ENCODE data around the gene TGFBR1. TPM values are rescaled to one million over a fixed set of nuclear protein-coding genes. Genes with fewer than 3 reads are reported as not detected.
"Not testable (repeated sequence)": the region's sequence is repeated elsewhere in the genome, so short reads cannot be mapped to it uniquely, and the experiment has no call there.

Gene TGFBR1
- total and polyA plus RNA-seq, 2 donors, result 17.0 to 19.4 TPM

GRCh38 chr9:99190597-99191283, 85.8 kb downstream of the TGFBR1 start:
- Histone ChIP-seq H3K4me1 (ENCODE audit: control insufficient read depth in 2 of 2, insufficient read depth in 2 of 2, low read length in 2 of 2) (no peaks in the 10 kb centered on the region), H3K9me3 (ENCODE audit: control insufficient read depth in 2 of 2, insufficient read depth in 1 of 2, low read length in 1 of 2) (no peaks in the 10 kb centered on the region), H3K27ac (ENCODE audit: low read depth in 1 of 2, low read length in 1 of 2) (no peak overlapping the region), H3K27me3 (ENCODE audit: control insufficient read depth in 2 of 2, insufficient read depth in 1 of 2, low read length in 1 of 2) (no peaks in the 10 kb centered on the region), H3K4me3 (ENCODE audit: low read length in 2 of 2) (no peak overlapping the region), H3K36me3 (ENCODE audit: control insufficient read depth in 2 of 2, insufficient read depth in 2 of 2, low read length in 1 of 2) (no peaks in the 10 kb centered on the region)
- WGBS, result 98% methylated on average over 3 of the region's 3 CpGs
- DNase-seq (ENCODE audit: low read depth in 6 of 9, low spot score in 9 of 9), result no peak

DNA sequence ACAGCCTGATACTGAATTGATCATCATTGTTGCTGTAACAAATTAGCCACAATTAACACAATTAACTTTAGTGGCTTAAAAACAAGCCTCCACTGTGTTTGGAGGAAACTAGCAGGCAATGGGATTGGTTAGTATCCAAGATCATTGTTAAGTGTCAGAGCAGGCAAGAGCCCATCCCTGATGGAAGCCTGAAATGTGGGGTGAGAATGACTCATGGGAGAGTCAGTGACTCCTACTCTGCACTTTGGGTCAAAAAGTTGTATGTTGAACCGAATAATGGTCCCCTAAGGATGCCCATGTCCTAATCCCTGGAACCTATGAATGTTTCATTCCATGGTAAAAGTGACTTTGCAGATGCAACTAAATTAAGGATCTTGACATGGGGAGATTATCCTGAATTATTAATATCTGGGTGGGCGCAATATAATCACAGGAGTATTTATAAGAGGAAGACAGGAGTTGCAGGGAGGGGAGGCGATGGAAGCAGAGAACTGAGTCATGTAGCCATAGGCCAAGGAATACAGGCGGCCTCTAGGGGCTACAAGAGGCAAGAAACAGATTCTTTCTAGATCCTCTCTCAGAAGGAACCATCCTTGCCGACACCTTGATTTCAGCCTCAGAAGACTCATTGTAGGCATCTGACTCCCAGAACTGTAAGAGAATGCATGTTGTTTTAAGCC, 88.0 kb downstream of the TGFBR1 start:
- no peak for DNase-seq (ENCODE audit: low read depth in 6 of 9, low spot score in 9 of 9)
- H3K27ac ChIP-seq (ENCODE audit: low read depth in 1 of 2, low read length in 1 of 2), result no peak overlapping the region
- H3K9me3 ChIP-seq (ENCODE audit: control insufficient read depth in 2 of 2, insufficient read depth in 1 of 2, low read length in 1 of 2), result no peaks in the 10 kb centered on the region
- H3K4me3 ChIP-seq (ENCODE audit: low read length in 2 of 2), result no peak overlapping the region
- WGBS, result 93% methylated on average over 5 of the region's 5 CpGs
- no peaks in the 10 kb centered on the region for H3K36me3 ChIP-seq (ENCODE audit: control insufficient read depth in 2 of 2, insufficient read depth in 2 of 2, low read length in 1 of 2)
- H3K4me1 ChIP-seq (ENCODE audit: control insufficient read depth in 2 of 2, insufficient read depth in 2 of 2, low read length in 2 of 2), result no peaks in the 10 kb centered on the region
- H3K27me3 ChIP-seq (ENCODE audit: control insufficient read depth in 2 of 2, insufficient read depth in 1 of 2, low read length in 1 of 2), result no peaks in the 10 kb centered on the region

- 60% methylated on average over 2 of the region's 2 CpGs for WGBS
- no peak overlapping the region for H3K4me3 ChIP-seq (ENCODE audit: low read length in 2 of 2)
- no peaks in the 10 kb centered on the region for H3K36me3 ChIP-seq (ENCODE audit: control insufficient read depth in 2 of 2, insufficient read depth in 2 of 2, low read length in 1 of 2)
- no peaks in the 10 kb centered on the region for H3K4me1 ChIP-seq (ENCODE audit: control insufficient read depth in 2 of 2, insufficient read depth in 2 of 2, low read length in 2 of 2)
- no peak overlapping the region for H3K27ac ChIP-seq (ENCODE audit: low read depth in 1 of 2, low read length in 1 of 2)
- no peaks in the 10 kb centered on the region for H3K9me3 ChIP-seq (ENCODE audit: control insufficient read depth in 2 of 2, insufficient read depth in 1 of 2, low read length in 1 of 2)
- H3K27me3 ChIP-seq (ENCODE audit: control insufficient read depth in 2 of 2, insufficient read depth in 1 of 2, low read length in 1 of 2), result no peaks in the 10 kb centered on the region
- DNase-seq (ENCODE audit: low read depth in 6 of 9, low spot score in 9 of 9), result peak in 1 of 9 donors; percentile 20
Measured at GRCh38 chr9:99193466-99193821, 88.5 kb downstream of the TGFBR1 start.

DNA sequence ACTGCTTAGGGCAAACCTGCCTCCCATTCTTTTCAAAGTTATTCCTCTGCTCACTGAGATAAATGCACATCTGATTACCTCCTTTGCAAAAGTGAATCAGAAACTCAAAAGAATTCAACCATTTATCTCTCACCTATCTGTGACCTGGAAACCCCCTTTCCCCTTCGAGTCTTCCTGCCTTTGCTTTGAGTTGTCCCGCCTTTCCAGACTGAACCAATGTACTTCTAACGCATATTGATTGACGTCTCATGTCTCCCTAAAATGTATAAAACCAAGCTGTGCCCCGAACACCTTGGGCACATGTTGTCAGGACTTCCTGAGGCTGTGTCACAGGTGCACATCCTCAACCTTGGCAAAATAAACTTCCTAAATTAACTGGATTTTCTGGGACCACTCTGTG, 91.6 kb downstream of the TGFBR1 start:
- not testable (repeated sequence) for H3K4me1 ChIP-seq (ENCODE audit: control insufficient read depth in 2 of 2, insufficient read depth in 2 of 2, low read length in 2 of 2); H3K9me3 ChIP-seq (ENCODE audit: control insufficient read depth in 2 of 2, insufficient read depth in 1 of 2, low read length in 1 of 2); H3K36me3 ChIP-seq (ENCODE audit: control insufficient read depth in 2 of 2, insufficient read depth in 2 of 2, low read length in 1 of 2); H3K27me3 ChIP-seq (ENCODE audit: control insufficient read depth in 2 of 2, insufficient read depth in 1 of 2, low read length in 1 of 2); DNase-seq (ENCODE audit: low read depth in 6 of 9, low spot score in 9 of 9); H3K4me3 ChIP-seq (ENCODE audit: low read length in 2 of 2); H3K27ac ChIP-seq (ENCODE audit: low read depth in 1 of 2, low read length in 1 of 2)
- WGBS, result 92% methylated on average over 5 of the region's 5 CpGs

GRCh38 chr9:99197124-99197630, 92.3 kb downstream of the TGFBR1 start:
- DNase-seq (ENCODE audit: low read depth in 6 of 9, low spot score in 9 of 9), result no peak
- Histone ChIP-seq H3K4me1 (ENCODE audit: control insufficient read depth in 2 of 2, insufficient read depth in 2 of 2, low read length in 2 of 2) (no peaks in the 10 kb centered on the region), H3K27me3 (ENCODE audit: control insufficient read depth in 2 of 2, insufficient read depth in 1 of 2, low read length in 1 of 2) (no peaks in the 10 kb centered on the region), H3K9me3 (ENCODE audit: control insufficient read depth in 2 of 2, insufficient read depth in 1 of 2, low read length in 1 of 2) (no peaks in the 10 kb centered on the region), H3K4me3 (ENCODE audit: low read length in 2 of 2) (no peak overlapping the region), H3K36me3 (ENCODE audit: control insufficient read depth in 2 of 2, insufficient read depth in 2 of 2, low read length in 1 of 2) (no peaks in the 10 kb centered on the region), H3K27ac (ENCODE audit: low read depth in 1 of 2, low read length in 1 of 2) (no peak overlapping the region)
- 98% methylated on average over 3 of the region's 3 CpGs for WGBS

GRCh38 chr9:99197987-99198386, 93.1 kb downstream of the TGFBR1 start:
- H3K27me3 ChIP-seq (ENCODE audit: control insufficient read depth in 2 of 2, insufficient read depth in 1 of 2, low read length in 1 of 2), result no peaks in the 10 kb centered on the region
- H3K36me3 ChIP-seq (ENCODE audit: control insufficient read depth in 2 of 2, insufficient read depth in 2 of 2, low read length in 1 of 2), result no peaks in the 10 kb centered on the region
- H3K9me3 ChIP-seq (ENCODE audit: control insufficient read depth in 2 of 2, insufficient read depth in 1 of 2, low read length in 1 of 2), result no peaks in the 10 kb centered on the region
- H3K4me3 ChIP-seq (ENCODE audit: low read length in 2 of 2), result no peak overlapping the region
- no peaks in the 10 kb centered on the region for H3K4me1 ChIP-seq (ENCODE audit: control insufficient read depth in 2 of 2, insufficient read depth in 2 of 2, low read length in 2 of 2)
- no peak overlapping the region for H3K27ac ChIP-seq (ENCODE audit: low read depth in 1 of 2, low read length in 1 of 2)
- DNase-seq (ENCODE audit: low read depth in 6 of 9, low spot score in 9 of 9), result no peak
- 93% methylated on average over 9 of the region's 9 CpGs for WGBS

DNA sequence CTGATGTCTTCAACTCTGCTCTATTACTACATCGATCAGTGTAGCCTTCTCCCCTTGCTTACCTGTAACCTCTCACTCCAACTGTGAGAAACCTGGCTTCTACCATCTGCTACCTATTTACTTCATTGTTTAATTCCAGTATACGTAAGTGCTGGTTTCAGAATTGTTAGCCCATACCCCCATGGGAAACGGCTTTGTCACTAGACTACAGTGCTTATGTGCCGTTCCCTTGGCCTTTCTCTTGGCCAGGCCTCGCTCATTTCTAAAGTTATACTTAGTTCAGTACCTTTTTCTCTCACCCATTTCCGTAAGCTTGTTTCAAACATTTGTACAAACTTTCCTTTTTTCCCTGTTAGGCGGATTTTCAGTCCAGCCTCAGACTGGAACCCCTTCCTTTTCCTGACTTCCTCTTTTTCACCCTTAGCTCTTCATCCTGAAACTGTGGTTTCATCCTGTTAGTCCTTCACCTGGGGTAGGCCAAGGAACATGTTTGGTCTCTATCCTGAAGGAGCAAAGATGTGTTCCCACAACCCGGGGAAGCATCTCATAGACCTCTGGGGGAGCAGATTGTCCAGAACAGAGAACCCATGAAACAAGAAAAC, 95.1 kb downstream of the TGFBR1 start:
- WGBS, result 97% methylated on average over 8 of the region's 8 CpGs
- no peaks in the 10 kb centered on the region for H3K4me1 ChIP-seq (ENCODE audit: control insufficient read depth in 2 of 2, insufficient read depth in 2 of 2, low read length in 2 of 2)
- no peak for DNase-seq (ENCODE audit: low read depth in 6 of 9, low spot score in 9 of 9)
- H3K4me3 ChIP-seq (ENCODE audit: low read length in 2 of 2), result no peak overlapping the region
- no peaks in the 10 kb centered on the region for H3K9me3 ChIP-seq (ENCODE audit: control insufficient read depth in 2 of 2, insufficient read depth in 1 of 2, low read length in 1 of 2)
- no peaks in the 10 kb centered on the region for H3K27me3 ChIP-seq (ENCODE audit: control insufficient read depth in 2 of 2, insufficient read depth in 1 of 2, low read length in 1 of 2)
- no peak overlapping the region for H3K27ac ChIP-seq (ENCODE audit: low read depth in 1 of 2, low read length in 1 of 2)
- no peaks in the 10 kb centered on the region for H3K36me3 ChIP-seq (ENCODE audit: control insufficient read depth in 2 of 2, insufficient read depth in 2 of 2, low read length in 1 of 2)

DNA sequence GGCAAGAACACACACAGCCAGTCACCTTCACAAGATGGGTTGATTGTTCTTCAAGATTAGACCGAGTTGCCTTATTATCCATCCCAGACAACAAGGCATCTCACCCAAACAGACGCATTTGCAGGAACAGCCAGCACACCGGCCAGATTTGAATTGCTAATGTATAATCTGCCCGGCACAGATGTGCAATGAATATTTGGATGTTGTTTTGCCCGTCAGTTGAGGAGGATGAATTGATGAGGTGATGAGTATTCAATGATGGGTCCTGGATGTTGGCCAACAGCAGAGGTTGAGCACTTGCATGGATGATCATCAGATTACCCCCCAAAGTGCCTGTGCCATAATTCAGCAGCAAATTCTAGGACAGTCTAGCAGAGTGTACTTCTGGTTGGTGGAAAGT, 96.7 kb downstream of the TGFBR1 start:
- WGBS, result 94% methylated on average over 5 of the region's 5 CpGs
- Histone ChIP-seq H3K9me3 (ENCODE audit: control insufficient read depth in 2 of 2, insufficient read depth in 1 of 2, low read length in 1 of 2) (no peaks in the 10 kb centered on the region), H3K27ac (ENCODE audit: low read depth in 1 of 2, low read length in 1 of 2) (no peak overlapping the region), H3K36me3 (ENCODE audit: control insufficient read depth in 2 of 2, insufficient read depth in 2 of 2, low read length in 1 of 2) (no peaks in the 10 kb centered on the region), H3K4me3 (ENCODE audit: low read length in 2 of 2) (no peak overlapping the region), H3K27me3 (ENCODE audit: control insufficient read depth in 2 of 2, insufficient read depth in 1 of 2, low read length in 1 of 2) (no peaks in the 10 kb centered on the region), H3K4me1 (ENCODE audit: control insufficient read depth in 2 of 2, insufficient read depth in 2 of 2, low read length in 2 of 2) (no peaks in the 10 kb centered on the region)
- no peak for DNase-seq (ENCODE audit: low read depth in 6 of 9, low spot score in 9 of 9)

Measured in thymus (tissue), 11 donors.